GM19238 (cell line): Measurements from ENCODE around the gene ARV1.
"Not testable (repeated sequence)": the region's sequence is repeated elsewhere in the genome, so short reads cannot be mapped to it uniquely, and the experiment has no call there.

ENCODE experiments used
- DNase-seq: peaks from one replicate; pipeline ENCODE4 v3.0.0; 2011; ENCODE audit warnings: low spot score; ENCODE audit not compliant: insufficient read length

ARV1 gene

GRCh38 chr1:231041719-231042261 is 62.9 kb downstream of the ARV1 start:
- no peak for DNase-seq

- no peak for DNase-seq
Observed at GRCh38 chr1:231044588-231044987, 65.7 kb downstream of the ARV1 start.

DNA sequence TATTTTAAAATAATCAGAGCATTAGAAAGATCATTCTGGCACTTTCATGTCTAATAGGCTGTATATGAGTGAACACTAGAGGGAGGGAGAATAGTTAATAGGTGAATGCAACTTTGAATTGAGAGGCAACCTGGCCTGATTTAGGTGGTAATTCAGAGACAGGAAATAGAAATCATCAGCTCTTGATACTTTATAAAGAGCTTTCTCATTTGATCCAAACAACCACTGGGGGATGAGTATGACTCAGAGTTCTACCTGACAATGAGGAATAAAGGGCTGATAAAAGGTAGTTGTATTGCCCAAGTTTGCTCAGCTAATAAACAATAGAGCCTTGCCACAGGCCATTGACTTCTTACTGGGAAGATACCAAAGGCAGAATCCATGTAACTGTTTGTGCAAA is 66.4 kb downstream of the ARV1 start:
- no peak for DNase-seq

DNA sequence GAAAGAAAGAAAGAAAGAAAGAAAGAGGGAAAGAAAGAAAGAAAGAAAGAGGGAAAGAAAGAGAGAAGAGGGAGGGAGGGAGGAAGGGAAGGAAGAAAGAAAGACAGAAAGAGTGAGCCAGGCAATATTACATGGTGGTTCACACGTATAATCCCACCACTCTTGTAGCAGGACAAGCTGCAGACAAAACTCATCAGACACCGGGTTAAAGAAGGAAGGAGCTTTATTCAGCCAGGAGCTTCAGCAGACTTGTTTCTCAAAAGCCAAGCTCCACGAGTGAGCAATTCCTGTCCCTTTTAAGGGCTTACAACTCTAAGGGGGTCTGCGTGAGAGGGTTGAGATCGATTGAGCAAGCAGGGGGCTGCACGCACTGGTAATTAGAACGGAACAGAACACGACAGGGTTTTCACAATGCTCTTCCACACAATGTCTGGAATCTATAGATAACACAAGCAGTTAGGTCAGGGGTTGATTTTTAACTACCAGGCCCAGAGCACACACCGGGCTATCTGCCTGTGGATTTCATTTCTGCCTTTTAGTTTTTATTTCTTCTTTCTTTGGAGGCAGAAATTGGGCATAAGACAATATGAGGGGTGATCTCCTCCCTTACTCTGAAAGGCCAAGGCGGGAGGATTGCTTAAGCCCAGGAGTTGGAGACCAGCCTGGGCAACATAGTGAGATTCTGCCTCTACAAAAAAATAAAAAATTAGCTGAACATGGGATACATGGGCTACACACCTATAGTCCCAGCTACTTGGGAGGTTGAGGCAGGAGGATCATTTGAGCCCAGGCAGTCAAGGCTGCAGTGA is 67.2 kb downstream of the ARV1 start:
- not testable (repeated sequence) for DNase-seq

DNA sequence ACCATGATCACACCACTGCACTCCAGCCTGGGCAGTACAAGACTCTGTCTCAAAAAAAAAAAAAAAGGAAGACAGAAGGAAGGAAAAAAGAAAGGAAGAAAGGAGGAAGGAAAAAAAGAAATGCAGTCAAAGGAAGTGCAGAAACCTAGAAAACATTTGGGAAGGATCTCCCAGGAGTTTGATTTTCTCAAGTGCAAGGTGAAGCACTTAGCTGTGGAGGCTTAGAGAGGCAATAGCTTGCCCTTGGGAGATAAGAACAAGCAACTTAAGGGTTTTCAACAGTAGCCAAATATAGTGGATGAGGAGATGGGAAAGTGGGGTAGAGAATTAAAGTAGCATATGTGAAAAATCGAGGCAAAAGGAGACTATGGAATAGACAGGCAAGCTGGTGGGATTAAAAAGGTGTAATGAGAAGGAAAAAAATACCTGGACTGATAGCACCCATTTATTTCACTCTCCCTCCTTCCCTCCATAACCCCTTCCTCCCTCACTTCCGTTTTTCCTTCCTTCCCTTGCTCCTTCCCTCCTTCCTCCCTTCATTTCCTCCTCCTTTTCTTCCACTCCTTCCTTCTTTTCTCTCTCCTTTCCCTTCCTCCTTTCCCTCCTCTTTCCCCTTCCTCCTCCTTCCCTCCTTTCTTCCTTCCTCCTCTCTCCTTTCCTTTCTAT is 68.0 kb downstream of the ARV1 start:
- DNase-seq = no peak

GRCh38 chr1:231047529-231047928 is 68.6 kb downstream of the ARV1 start:
- not testable (repeated sequence) for DNase-seq

GRCh38 chr1:231048419-231048818 is 69.5 kb downstream of the ARV1 start:
- not testable (repeated sequence) for DNase-seq

GRCh38 chr1:231049121-231049979 is 70.5 kb downstream of the ARV1 start:
- no peak for DNase-seq
